Activated CD4-positive, alpha-beta T cell treated with anti-CD3 and anti-CD28 coated beads, Interleukin-2, amount 50 U/mL, for 48 hours (primary cell): ENCODE data around the gene FOXA3.

Experiments
- DNase-seq, 2 experiments: peaks; one replicate each; pipeline ENCODE4 v3.0.0-alpha.2; 2020

Gene FOXA3

GRCh38 chr19:45897261-45897812, 33.2 kb downstream of the FOXA3 start:
- no peak for DNase-seq

GRCh38 chr19:45899253-45899652, 35.1 kb downstream of the FOXA3 start:
- DNase-seq: no peak

GRCh38 chr19:45899919-45900589, 35.9 kb downstream of the FOXA3 start:
- DNase-seq: no peak

GRCh38 chr19:45900738-45901431, 36.8 kb downstream of the FOXA3 start:
- DNase-seq: no peak

- peak; percentile 33 to 40 for DNase-seq
Measured at GRCh38 chr19:45901432-45901911, 37.3 kb downstream of the FOXA3 start.

- DNase-seq: peak in 1 of 2 experiments; percentile 11
Measured at GRCh38 chr19:45901912-45902650, 38.0 kb downstream of the FOXA3 start, which contains the start of gene MYPOP. MYPOP (minus strand) TSS chr19:45902613; CDS start chr19:45901773, 840 bp downstream.

- peak; percentile 99 for DNase-seq
Measured at GRCh38 chr19:45902651-45903625, 38.8 kb downstream of the FOXA3 start.

- no peak for DNase-seq
Measured at GRCh38 chr19:45905011-45905410, 40.9 kb downstream of the FOXA3 start.

GRCh38 chr19:45906221-45906620, 42.1 kb downstream of the FOXA3 start:
- DNase-seq: no peak

- no peak for DNase-seq
Measured at GRCh38 chr19:45908956-45909355, 44.8 kb downstream of the FOXA3 start.

- DNase-seq: no peak
Measured at GRCh38 chr19:45911291-45911690, 47.2 kb downstream of the FOXA3 start.

GRCh38 chr19:45913874-45914830, 50.0 kb downstream of the FOXA3 start, which contains the start of gene NANOS2:
NANOS2 (minus strand) TSS chr19:45914778; CDS start chr19:45914693, 85 bp downstream.
- DNase-seq: no peak

- no peak for DNase-seq
Measured at GRCh38 chr19:45917421-45918091, 53.4 kb downstream of the FOXA3 start.

GRCh38 chr19:45918721-45919120, 54.6 kb downstream of the FOXA3 start:
- DNase-seq: no peak

- DNase-seq: no peak
Measured at GRCh38 chr19:45919678-45920077, 55.6 kb downstream of the FOXA3 start.

- DNase-seq: no peak
Measured at GRCh38 chr19:45920458-45920857, 56.3 kb downstream of the FOXA3 start.

- no peak for DNase-seq
Measured at GRCh38 chr19:45922281-45922680, 58.2 kb downstream of the FOXA3 start.
